NCI-H1417 (cell line): Measurements from ENCODE around the gene EXOC2.
"Not testable (repeated sequence)": the region's sequence is repeated elsewhere in the genome, so short reads cannot be mapped to it uniquely, and the experiment has no call there.

Source experiments
- DNase-seq, 3 experiments: peaks; one replicate each; lab custom pipeline; 2025; lab: John Stamatoyannopoulos, UW

EXOC2 gene

DNA sequence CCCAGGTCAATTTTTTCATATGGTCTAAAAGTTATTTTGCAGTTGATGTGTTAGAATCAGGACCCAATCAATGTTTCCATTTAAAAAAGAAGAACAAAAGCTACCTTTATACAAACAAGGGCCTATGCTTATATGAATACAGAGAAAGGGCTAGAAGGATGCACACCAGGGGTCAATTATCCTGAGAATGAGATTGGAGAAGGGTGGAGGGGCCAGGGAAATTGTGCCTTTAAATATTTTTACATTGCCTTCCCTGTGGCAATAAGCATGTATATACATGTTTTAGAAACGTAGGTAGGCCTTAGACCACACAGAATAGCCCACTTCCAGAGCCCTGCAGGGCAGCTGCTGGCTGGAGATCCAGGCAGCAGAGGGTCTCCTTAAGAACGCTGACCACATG, 12.7 kb downstream of the EXOC2 start:
- no peak for DNase-seq

DNA sequence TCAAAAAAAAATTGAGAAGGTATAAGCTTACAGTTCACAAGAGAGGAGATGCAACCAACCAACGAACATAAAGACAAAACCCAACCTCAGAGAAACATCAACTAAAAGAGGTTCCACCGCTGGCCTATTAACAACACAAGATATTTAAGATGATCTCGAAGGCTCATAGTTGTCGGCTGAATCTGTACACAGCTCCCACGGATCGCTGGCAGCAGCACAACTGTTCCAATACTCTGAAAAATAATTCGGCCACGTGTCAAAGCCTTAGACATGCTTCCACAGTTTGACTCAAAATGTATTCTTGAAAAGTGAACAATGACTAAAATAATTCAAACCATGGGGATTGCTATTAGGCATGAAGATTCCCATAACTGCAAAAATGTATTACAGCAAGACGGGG, 13.7 kb downstream of the EXOC2 start:
- DNase-seq, result no peak

DNA sequence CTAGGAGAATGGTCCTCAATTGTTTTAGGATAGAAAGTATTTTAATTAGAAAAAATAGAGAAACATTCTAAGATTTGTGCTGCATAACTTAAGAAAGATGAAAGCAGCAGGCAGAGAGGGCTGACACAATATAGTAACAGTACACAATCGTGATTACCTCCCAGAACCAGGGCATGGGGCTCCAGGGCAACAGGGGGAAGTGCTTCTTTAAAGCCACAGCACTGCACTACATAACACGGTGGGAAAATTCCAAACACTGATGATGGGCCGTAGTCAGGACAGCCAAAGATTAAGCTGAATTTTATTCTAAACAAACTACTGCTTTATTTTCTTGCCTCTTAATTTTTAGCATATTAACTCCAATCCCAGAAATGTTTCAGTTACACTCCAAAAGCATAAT, 14.4 kb downstream of the EXOC2 start:
- no peak for DNase-seq

DNA sequence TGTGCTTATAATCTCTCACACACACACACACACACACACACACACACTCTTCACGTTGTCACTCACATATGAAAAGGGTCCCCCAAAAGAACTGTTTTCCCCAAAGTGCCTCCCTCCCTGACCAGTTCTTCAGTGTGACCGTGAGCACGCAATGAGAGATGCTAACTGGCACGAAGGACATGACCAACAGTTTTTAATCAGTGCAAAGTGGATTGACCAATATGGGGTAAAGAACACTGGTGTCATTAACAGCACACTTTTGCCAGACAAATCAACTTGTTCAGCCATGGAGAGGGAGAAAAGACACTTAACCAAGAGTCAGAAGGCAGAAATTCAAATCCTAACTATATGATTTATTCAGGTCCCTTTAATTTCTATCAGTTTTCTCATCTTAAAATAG, 15.0 kb downstream of the EXOC2 start:
- DNase-seq, result no peak

DNA sequence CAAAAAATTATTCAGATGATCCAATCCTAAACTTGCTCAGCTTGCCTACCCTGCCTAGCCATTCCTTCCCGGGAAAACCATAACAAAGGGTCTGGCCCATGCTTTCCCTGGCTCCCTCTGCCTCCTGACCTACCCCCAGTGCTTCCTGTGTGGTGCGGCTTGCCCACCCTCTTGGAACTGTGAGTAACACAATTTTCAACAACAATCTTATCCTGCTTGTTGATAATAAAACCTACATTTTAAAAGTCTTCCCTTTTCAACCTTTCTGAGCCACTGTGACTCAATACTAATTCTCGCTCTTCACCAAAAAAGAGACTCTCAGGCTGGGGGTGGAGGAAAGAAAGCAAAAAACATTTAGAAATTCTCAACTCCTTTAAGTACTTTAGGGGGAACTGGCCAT, 18.0 kb downstream of the EXOC2 start:
- no peak for DNase-seq

DNA sequence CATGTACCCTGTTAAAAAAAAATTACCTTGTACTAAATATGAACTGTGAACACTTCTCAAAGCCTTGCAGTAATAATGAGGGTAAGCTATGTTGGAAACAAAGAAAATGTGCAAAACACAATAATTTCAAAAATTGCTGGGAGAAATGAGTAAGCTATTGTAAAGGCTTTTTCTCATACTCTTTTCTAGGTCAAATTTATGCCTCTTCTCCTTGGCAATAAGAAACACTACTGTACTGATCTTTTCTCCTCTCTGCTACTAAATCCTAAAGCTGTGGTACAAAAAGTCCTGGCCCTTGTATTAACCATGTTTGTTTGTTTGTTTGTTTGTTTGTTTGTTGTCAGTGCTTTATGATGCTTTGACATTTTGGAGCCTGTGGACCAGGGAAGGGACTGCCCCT, 18.5 kb downstream of the EXOC2 start:
- no peak for DNase-seq

DNA sequence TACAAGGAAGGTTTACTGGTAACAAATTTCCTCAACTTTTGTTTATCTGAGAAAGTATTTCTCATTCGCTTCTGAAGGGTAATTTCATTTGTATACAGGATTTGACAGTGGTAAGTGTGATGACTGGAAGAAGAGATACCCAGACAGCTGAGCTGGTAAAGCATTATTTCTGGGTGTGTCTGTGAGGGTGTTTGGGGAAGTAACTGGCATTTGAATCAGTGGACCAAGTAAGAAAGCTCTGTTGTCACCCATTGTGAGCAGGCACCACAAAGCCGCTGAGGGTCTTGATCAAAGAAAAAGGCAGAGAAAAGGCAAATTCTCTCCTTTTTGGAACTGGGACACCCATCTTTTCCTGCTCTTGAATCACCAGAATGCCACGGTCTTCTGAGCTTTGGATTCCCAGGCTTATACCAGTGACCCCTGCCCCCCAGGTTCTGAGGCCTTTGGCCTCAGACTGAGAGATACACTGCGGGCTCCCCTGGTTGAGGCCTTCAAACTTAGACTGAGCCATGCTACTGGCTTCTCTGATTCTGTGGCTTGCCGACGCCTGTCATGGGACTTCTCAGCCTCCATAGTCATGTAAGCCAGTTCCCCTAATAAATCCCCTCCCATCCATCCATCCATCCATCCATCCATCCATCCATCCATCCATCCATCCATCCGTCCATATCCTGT, 25.5 kb downstream of the EXOC2 start:
- DNase-seq, result no peak

GRCh38 chr6:665403-666267, 27.3 kb downstream of the EXOC2 start:
- DNase-seq, result no peak

DNA sequence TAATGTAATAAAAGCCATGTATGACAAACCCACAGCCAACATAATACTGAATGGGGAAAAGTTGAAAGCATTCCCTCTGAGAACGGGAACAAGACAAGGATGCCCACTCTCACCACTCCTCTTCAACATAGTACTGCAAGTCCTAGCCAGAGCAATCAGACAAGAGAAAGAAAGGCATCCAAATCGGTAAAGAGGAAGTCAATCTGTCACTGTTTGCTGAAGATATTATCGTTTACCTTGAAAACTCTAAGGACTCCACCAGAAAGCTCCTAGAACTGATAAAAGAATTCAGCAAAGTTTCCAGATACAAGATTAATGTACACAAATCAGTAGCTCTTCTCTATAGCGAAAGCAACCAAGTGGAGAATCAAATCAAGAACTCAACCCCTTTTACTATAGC, 29.2 kb downstream of the EXOC2 start:
- not testable (repeated sequence) for DNase-seq

GRCh38 chr6:659716-660581, 33.0 kb downstream of the EXOC2 start:
- DNase-seq, result no peak

DNA sequence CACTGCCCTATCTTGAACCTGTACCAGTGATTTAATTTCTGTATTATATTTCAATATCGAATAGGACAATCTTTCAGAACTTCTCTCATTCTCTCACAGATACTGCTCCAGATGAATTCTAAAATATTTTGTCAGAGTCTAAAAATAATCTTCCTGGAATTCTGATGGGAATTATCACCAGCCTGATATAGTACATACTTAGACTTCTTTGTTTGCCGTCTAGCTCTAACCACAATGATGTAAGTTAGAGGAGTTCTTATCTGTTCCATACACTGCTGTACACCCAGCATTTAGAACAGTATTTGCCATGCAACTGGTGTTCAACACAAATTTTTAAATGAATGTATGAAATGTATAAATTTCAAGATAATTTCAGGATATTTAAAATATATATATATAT, 34.7 kb downstream of the EXOC2 start:
- no peak for DNase-seq

DNA sequence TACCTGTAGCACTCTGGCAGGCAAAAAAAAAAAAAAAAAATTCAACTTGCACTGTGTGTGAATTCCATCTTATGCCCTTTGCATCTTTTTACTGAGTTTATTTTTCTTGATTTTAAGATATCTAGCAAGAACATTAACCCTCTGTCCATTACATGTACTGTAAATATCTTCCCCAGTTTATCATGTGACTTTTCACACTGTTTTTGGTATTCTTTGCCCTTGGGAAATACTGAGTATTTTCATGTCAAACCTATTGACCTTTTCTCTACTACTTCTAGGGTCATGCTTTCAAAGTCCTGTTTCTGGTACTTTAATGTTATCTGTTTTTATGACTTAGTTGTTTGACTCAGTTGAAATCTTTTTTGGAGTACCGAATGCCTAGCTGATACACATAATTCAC, 35.2 kb downstream of the EXOC2 start:
- no peak for DNase-seq

GRCh38 chr6:656460-657252, 36.3 kb downstream of the EXOC2 start, which contains the start of gene HUS1B:
TSS of gene HUS1B (minus strand) at chr6:657100. CDS start at chr6:656944, 156 bp downstream.
- no peak for DNase-seq

DNA sequence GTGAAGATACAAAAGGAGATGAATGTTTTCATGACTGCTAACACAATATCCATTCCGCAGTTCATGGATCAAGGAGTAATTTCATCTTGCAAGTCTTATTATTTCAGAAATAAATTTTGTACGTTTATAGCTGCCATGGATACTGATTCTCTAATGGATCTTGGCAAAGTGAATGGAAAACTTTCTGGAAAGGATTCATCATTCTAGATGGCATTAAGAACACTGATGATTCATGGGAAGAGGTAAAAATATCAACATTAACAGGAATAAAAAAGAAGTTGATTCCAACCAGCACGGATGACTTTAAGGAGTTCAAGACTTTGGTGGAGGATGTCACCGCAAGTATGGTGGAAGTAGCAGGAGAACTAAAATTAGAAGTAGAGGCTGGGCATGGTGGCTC, 38.8 kb downstream of the EXOC2 start:
- DNase-seq, result no peak

DNA sequence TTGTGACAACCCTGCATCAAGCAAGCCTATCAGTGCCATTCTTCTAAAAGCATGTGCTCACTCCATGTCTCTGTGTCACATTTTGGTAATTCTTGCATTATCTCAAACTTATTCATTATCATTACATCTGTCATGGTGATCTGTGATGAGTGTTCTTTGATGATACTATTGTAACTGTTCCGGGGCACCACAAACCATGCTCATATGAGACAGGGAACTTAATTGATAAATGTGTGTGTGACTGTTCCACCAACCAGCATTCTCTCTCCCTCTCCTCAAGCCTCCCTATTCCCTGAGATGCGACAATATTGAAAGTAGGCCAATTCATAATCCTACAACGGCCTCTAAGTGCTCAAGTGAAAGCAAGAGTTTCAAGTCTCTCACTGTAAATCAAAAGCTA, 40.1 kb downstream of the EXOC2 start:
- DNase-seq, result no peak

- DNase-seq, result no peak
Measured at GRCh38 chr6:650098-650497, 42.8 kb downstream of the EXOC2 start.

DNA sequence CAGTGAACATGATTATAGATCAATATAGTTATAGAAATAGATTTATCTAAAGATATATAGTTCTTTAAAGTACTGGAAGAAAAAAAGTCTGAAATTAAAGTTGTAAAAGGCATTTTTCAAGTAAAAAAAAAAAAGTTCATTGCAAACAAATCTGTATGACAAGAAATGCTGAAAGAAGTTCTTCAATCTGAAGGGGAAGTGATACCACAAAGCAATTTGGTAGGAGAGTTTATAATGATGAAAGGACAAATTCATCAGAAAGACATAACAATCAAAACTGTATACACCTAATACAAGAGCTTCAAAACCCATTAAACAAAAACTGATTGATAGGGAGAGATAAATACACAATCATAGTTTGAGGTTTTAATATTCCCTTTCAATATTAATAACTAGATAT, 50.1 kb downstream of the EXOC2 start:
- DNase-seq, result no peak

GRCh38 chr6:641225-641985, 51.5 kb downstream of the EXOC2 start:
- no peak for DNase-seq

DNA sequence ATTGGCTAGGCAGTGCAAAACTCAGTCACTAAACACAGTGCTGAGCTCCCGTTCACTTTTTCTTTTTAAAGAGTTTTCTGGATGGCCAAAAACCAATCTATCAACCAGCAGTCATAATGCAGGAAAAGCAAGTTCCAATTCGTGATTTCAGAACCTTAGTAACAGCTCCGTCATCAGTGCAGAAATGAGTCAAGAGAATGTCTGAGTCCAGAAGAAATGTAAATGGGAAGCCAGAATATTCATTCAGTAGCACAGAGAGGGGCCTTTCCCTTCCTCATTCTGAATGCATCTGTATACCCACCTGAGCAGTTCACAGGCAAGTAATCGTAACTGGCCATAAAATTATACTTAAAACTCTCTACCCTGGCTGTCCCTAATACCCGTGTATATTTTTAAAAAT, 56.5 kb downstream of the EXOC2 start:
- DNase-seq, result no peak

DNA sequence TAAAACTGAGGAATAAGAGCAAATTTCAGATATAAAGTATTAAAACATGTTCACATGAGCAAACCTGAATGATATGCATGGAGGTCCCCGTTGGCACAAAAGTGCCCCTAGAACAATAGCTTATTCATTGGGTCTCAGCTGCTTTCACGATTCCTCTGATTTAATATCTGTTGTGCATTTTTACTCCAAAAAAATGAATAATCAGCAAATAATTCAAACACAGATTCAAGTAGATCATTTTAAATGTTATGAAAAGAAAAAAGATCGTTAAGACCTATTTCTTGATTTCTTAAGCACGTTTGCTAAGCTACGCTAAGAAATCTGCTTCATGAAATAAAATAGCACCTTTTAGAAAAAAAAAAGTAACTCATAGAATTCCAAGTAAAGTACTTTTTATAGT, 57.7 kb downstream of the EXOC2 start:
- no peak for DNase-seq

DNA sequence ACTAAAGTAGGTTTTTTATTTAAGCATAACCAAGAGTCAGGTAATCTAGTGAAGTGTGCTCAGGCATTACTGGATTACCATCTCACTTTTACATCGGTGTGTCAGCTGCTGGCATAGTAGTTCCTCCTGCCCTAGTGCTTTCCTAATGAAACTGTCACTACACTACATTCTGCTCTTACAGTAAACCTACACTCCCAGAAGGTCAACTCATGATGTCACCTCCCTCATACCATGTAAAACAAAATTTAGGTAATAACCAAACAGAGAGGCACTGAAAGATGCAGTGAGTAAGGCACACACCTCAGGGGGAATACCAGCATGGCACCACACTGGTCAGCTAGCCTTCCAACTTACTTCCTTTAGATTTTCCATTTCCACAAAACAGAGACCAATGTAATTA, 59.3 kb downstream of the EXOC2 start:
- no peak for DNase-seq
